ENCODE results near the gene MOB1B.

DNA sequence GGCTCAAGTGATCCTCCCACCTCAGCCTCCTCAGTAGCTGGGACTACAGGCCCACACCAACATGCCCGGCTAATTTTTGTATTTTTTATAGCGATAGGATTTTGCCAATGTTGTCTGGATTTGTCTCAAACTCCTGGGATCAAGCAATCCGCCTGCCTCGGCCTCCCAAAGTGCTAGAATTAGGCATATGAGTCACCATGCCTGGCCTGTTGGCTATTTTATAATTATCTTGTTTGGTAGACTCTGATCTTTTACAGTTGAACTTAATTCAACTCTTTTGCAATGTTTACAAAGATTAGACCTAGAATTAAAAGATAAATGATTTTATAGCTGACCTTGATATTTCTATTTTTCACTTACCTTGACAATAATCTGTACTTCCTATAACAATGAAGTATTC, 109.3 kb downstream of the MOB1B start:
- TF ChIP-seq, protein P1, sequence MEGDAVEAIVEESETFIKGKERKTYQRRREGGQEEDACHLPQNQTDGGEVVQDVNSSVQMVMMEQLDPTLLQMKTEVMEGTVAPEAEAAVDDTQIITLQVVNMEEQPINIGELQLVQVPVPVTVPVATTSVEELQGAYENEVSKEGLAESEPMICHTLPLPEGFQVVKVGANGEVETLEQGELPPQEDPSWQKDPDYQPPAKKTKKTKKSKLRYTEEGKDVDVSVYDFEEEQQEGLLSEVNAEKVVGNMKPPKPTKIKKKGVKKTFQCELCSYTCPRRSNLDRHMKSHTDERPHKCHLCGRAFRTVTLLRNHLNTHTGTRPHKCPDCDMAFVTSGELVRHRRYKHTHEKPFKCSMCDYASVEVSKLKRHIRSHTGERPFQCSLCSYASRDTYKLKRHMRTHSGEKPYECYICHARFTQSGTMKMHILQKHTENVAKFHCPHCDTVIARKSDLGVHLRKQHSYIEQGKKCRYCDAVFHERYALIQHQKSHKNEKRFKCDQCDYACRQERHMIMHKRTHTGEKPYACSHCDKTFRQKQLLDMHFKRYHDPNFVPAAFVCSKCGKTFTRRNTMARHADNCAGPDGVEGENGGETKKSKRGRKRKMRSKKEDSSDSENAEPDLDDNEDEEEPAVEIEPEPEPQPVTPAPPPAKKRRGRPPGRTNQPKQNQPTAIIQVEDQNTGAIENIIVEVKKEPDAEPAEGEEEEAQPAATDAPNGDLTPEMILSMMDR (IDR thresholded peaks at IDR 0.05) = no peak
- no peak for TF ChIP-seq POLR2A (IDR thresholded peaks at IDR 0.05)

Data from body of pancreas (tissue), 4 donors.